NCI-H69 (cell line): ENCODE results near the gene MATCAP1.

Experiments used
- DNase-seq: peaks from one replicate; lab custom pipeline; 2025; lab: John Stamatoyannopoulos, UW

MATCAP1 gene

DNA sequence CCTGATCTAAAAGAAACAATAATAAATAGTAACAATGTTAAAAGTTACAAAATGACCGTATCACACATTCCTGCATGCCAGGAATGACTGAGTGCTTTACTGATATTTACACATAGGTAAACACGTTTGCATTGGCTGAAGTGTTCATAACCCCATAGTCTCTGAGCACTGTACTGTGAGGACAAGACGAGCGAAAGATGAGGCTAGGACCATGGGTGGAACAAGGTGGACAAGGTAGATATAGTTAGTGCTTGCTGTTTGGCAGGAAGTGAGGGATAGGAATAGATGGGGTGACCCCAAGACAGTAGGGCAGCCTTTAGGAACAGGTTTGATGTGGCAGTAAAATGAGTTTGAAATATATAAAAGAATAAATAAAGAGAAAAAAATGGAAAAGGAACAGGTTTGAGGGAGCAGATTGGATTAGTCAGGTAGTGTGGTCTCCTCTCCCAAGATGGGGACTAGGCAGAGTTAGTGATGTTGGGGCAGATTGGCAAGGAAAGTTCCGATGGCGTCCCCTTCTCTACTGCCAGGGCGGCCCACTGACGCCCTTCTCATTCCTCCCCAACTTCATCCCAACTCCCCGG lies 7.7 kb upstream of the MATCAP1 start:
- no peak for DNase-seq

GRCh38 chr16:67190448-67191399 lies 7.0 kb upstream of the MATCAP1 start:
- DNase-seq, result peak; percentile 32

DNA sequence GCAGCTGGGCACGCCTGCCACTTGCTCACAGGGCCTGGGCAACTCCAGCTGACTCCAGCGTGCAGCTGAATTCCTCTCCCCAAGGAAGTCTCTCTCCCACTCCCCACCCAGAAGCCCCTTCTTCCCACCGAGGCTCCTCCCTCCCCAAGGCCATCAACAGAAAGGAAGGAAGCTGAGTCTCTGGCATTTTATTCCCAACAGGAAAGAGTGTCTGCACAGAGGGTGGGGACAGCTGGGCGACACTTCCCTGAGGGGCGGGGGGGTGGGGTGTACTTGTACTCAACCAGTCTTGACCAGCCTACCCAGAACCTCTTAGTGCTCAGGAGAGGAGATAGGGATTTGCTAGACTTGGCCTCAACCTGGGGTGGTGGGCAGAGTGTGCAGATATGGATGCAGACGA lies 6.3 kb upstream of the MATCAP1 start, which contains the start of gene EXOC3L1:
Gene EXOC3L1 (minus strand): TSS at position 96 of the 400 bp plus-strand sequence. CDS start 460 bp downstream, outside the sequence.
- DNase-seq, result peak; percentile 7

DNA sequence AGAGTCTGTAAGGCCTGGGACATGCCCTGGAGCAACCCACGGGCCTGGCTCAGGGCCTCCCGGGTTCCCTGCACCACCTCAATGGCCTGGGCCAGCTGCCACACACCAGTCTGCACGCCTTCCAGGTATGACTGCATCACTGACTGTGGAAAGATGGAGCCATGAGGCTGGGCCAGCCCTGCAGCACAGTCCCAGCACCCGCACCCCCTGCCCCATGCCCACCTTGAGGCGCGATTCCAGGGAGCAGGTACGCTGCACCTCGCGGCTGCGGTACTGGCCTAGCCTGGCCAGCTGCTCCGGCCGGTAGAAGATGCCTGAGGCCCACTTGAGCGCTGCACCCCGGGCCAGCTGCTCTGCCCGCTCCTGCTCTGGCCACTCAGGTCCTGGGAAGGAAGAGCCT lies 5.0 kb upstream of the MATCAP1 start:
- no peak for DNase-seq

GRCh38 chr16:67188323-67188722 lies 4.6 kb upstream of the MATCAP1 start:
- no peak for DNase-seq

GRCh38 chr16:67187175-67187890 lies 3.6 kb upstream of the MATCAP1 start:
- no peak for DNase-seq

DNA sequence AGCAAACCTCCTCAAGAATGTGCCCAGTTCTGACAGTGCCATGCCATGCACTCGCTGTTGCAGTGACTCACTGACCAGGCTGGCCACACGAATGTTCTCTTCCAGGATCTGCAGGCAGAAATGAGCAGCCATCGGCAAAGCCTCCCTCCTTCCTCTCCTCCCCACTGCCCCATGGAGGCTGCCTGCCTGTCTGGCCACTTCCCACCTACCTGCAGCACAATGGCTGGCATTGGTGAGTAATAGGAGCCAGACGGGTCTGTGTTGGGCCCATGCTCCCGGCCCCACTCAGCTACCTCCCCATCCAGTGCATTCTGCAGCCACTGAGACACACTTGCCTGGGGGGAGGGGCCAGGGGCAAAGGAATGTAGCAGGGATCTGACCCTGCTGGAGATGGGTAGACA lies 2.8 kb upstream of the MATCAP1 start:
- DNase-seq, result no peak

DNA sequence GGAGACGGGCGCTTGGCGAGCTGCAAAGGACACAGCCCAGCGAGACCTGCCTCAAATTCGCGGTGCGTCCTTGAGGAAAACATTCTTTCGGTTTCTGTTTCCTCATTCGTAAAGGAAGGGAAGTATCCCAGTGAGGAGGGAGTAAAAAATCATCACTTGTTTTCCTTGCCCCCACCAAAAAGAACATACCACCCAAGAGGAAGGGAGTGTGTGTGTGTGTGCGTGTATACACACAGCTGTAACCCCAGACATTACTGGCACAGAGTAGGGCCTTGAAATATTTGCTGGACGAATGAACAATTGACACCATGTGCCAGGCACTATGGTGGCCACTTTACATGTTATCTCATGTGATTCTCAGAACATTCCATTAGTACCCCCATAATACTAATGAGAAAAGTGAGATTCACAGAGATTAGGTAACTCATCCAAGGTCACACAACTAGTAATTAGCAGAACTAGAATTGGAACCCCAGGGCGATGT lies 1.9 kb upstream of the MATCAP1 start:
- no peak for DNase-seq

GRCh38 chr16:67184995-67185650 lies 1.4 kb upstream of the MATCAP1 start:
- DNase-seq, result peak; percentile 80

DNA sequence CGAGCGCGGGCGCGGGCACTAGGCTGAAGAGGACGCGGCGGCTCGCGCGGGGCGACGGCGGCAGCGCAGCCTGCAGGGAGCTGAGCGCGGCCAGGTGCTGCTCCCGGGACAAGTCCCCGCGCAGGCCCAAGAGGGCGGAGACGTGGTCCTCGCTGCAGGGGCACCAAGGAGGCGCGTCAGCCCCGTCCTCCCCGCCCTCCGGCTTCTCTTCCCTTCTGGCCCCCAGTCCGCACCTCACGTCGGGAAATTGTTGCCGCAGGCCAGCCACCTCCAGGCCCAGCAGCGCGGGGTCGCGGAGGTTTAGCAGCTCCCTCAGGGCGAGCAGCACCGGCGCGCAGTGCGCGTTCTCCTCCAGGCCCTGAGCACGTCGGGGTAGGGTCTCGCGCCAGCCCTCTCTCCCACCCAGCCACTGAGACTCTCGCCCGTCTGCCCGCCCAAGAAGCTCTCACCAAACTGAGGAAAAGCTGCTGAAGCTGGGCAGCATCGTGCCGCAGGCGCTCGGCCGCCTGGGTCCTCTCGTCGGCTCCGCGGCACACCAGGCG lies 761 bp upstream of the MATCAP1 start:
- peak; percentile 76 for DNase-seq

GRCh38 chr16:67183284-67183626 lies 508 bp downstream of the MATCAP1 start:
- DNase-seq, result no peak

DNA sequence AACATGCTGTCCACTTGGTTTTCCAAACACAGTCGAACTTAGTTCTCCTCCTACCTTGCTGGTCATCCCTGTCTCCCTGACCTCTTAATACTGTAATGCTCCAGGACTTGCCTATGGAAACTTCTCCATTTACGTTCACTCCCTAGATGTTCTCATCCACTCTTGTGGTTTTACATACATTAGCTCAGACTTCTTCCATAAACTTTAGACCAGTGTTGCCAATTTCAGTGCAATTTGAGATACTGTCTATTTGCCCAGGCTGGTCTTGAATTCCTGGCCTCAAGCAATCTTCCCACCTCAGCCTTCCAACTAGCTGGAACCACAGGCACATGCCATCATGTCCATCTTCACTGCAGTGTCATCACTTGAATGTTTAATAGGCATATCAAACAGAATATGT lies 1.5 kb downstream of the MATCAP1 start:
- DNase-seq, result no peak

DNA sequence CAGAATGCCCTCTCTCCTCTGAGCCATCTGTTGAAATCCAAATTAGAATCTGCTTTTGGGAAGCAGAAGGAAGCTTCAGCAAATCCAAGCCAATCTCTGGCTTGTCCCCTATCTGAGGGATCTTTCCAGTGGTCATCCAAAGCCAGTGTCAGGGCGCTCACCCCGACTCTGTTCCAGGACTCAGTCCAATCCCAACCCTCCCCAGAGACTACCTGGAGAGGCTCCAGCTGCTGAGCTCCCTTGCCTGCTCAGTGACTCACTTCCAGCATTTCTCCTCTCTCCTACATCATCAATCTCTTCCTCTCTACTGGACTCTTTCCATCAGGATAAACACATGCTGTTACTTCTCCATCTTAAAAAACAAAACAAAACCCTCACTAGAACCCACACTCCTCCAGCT lies 2.4 kb downstream of the MATCAP1 start:
- no peak for DNase-seq

DNA sequence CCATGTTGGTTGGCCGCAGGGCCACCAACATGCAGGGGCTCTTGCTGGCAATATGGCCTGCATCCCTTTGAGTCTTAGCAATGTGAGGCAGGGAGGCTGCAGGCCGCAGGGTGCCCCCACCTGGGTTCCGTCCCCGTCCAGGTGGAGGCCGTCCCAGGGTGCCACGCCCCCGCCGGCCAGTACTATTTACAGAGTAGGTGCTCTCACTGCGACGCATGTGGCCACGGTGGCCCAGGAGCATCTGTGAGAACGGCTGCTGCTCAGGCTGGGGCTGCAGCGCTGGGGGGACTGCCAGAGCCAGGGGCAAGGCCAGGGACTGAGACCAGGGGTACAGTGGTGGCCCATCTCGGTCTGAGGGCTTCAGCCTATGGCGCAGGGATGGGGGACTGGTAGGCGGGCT lies 3.6 kb downstream of the MATCAP1 start:
- no peak for DNase-seq

GRCh38 chr16:67179421-67180080 lies 4.2 kb downstream of the MATCAP1 start:
- DNase-seq, result no peak

DNA sequence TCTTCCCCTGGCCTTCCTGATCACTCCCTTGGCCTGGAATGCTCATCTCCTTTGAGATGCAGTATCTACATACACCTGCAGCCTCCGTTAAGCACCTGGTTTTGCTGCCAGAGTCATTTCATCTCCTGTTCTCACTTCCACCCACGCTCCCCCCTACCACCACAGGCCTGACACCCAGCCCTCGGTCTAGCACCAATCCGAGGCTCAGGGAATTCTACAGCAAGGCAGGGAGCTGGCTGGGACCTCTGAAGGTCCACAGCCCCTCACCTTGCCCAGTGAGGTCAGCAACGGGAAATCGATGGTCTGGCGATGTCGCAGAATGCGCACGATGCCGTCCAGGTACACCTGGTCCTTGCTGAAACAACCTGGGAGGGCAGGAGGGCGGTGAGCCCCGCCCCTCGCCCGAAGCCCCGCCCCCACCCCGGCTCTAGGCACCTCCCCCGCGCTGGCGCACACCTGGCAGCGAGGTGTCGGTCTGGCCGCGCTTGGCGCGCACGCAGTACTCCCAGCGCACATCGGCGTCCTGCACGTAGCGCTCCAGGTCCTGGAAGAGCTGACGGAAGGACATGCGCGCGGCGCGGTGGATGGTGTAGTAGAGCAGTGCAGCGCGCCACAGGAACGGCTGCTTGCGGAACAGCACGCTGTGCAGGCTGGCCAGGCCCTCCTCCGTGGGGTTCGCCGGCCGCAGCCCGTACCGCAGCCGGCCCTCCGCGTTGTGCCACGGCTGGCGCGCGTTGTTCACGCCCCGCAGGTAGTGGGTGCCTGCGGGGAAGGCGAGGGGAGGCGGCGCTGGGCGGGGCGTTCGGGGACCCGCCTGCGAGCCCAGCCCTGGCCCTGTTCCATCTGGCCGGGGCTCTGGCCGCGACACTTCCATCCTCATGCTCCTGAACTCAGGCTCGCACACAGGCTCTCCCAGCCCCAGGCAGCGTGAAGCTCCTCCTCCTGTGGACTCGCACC lies 5.7 kb downstream of the MATCAP1 start:
- DNase-seq, result peak; percentile 92

GRCh38 chr16:67176662-67177061 lies 7.1 kb downstream of the MATCAP1 start:
- peak; percentile 14 for DNase-seq

GRCh38 chr16:67174706-67175231 lies 9.0 kb downstream of the MATCAP1 start:
- DNase-seq, result no peak

DNA sequence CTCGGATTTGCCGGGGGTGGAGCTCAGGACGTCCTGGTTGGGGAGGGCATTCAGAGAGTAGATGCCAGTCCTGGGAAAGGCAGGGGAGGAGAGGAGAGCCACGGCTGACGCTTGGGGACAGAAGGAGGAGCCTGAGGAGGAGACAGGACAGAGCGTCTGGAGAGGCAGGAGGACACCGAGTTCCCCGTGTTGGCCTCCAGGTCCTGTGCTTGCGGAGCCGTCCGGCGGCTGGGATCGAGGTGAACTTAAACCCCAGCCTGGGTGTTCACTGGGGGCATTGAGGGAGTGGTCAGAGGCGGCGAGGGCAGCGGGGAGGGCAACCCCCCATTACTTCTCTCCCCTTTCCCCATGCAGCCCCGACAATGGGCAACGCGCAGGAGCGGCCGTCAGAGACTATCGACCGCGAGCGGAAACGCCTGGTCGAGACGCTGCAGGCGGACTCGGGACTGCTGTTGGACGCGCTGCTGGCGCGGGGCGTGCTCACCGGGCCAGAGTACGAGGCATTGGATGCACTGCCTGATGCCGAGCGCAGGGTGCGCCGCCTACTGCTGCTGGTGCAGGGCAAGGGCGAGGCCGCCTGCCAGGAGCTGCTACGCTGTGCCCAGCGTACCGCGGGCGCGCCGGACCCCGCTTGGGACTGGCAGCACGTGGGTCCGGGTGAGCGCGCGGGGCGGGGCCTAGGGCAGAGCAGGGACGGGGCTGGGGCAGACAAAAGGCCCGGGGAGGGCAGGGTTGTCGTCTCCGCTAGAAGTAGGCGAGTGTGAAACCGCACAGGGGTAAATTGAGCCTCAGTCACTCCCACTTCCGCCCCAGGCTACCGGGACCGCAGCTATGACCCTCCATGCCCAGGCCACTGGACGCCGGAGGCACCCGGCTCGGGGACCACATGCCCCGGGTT lies 9.7 kb downstream of the MATCAP1 start:
- DNase-seq, result peak; percentile 81
